ENCODE measurements around the gene PCIF1. TPM values are rescaled to one million over a fixed set of nuclear protein-coding genes. Genes with fewer than 3 reads are reported as not detected.
"Not testable (repeated sequence)": the region's sequence is repeated elsewhere in the genome, so short reads cannot be mapped to it uniquely, and the experiment has no call there.

The PCIF1 gene
- total RNA-seq, 1 donor from 2014 or later = 26.2 TPM

DNA sequence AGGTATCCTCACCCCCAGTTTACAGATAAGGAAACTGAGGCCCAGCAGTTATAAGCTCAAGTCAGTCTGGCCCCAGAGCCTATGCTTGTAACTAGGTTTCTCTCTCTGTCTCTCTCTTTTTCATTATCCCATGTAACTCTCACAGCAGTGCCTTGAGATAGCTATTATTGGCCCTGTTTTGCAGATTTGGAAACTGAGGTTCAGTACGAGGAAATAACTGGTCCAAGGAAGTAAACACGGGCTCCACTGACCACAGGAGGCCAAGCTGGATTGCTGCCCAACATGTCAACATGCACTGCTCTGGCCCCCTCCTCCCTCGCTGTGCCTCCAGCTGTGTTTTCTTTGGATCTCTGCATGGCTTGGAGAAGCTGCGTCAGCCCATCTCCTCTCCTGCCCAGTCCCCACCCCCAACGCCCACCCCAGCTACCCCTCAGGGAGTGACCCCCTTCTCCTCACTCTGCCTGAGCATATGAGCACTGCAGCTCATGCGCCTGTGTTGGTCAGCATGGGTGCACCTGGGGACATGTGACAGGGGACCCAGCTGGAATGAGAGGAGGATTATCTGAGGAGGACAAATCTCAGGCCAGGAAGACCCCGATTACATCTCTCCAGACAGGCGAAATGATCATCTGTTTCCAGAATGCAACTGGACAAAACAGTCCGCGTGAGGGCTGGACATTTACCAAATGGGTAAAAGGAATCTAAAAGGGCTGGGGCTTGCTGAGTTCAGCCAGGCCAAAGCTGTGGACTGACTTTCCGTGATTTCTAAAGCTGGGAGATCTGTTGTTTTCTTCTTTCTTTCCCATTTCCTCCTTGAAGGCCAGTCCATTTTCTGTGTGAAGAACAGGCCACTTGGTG, 14.7 kb upstream of the PCIF1 start:
- intact Hi-C loops (cut with micrococcal nuclease) = no loop called here
- peak; percentile 80 for ATAC-seq
- DNase-seq = peak; percentile 86

DNA sequence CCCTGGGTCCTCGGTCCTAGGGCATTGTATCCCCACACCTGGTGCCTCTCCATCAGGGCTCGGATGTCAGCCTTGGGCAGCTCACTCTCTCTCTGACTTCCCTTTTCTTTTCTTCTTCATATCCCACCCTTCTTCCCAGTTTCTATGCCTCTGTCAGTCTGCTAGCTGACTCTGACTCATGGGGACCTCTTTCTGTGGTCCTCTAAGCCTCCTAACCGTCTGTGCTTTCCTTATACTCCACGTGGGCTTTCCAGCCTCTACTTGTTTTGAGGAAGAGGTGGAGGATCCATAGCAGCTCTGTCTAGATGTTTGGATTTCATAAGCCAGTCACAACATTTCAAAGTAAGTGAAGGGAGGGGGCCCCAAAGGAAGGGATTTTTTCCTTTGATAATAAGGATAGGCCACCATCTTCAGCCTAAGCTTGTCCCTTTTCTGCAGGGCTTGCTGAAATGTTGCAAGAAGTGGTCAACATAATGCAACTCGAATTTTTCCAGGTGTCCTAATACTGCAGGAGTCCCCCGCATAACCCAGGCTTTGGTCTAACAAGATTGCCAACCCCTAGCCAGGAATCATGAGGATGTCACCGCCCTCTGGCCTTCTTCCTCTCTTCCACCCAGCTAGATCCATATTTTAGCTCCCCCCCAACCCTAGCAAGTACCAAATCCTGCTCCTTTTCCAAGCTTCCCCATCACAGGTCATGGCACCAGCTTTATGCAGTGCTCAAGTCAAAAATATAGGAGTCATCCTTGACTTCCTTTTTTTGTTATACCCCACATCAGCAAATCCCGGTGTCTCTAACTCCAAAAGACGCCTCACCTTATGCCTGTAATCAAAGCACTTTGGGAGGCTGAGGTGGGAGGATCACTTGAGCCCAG, 13.8 kb upstream of the PCIF1 start:
- no peak for ATAC-seq

DNA sequence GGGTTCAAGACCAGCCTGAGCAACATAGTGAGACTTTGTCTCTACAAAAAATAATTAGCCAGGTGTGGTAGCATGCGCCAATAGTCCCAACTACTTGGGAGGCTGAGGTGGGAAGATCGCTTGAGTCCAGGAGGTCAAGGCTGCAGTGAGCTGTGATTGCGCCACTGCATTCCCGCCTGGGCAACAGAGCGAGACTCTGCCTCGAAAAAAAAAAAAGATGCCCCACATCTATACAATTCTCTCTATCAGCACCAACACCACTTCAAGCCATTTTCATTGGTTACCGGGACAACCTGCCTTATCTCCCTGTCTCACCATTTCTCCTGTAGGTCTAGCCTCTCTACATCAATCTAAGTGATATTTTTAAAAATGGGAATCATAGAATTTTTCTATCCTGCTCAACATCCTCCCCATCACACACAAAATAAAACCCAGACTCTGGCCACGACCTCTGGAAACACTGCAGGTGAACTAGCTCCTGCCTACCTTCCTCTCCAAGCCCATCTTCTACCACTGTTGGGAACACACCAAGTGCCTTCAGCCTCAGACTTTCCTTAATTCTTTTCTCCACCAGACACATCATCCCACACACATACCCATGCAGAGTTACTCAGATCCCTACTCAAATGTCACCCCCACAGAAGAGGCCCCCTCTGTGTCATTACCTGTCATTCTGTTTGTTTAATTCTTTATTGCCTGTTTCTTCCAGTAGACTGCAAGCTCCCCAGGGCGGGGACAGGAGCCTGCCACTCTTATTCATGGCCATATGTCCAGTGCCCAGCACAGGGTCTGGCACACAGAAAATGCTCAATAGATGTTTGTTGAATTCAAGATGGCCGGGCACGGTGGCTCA, 12.9 kb upstream of the PCIF1 start:
- ATAC-seq = no peak
- intact Hi-C loops (cut with micrococcal nuclease) = no loop called here
- DNase-seq = no peak

More for the DNA sequence above, 13.8 kb upstream of the PCIF1 start:
- DNase-seq = no peak
- intact Hi-C loops (cut with micrococcal nuclease) = no loop called here

- intact Hi-C loops (cut with micrococcal nuclease) = no loop called here
These were observed 9.9 kb upstream of the PCIF1 start for GRCh38 chr20:45924391-45925261.

GRCh38 chr20:45925821-45926506, 8.5 kb upstream of the PCIF1 start:
- ATAC-seq (no peak), DNase-seq (peak; percentile 7)
- intact Hi-C loops (cut with micrococcal nuclease) = no loop called here

More at GRCh38 chr20:45924391-45925261, 9.9 kb upstream of the PCIF1 start:
- ATAC-seq = peak; percentile 52
- DNase-seq = peak; percentile 62

DNA sequence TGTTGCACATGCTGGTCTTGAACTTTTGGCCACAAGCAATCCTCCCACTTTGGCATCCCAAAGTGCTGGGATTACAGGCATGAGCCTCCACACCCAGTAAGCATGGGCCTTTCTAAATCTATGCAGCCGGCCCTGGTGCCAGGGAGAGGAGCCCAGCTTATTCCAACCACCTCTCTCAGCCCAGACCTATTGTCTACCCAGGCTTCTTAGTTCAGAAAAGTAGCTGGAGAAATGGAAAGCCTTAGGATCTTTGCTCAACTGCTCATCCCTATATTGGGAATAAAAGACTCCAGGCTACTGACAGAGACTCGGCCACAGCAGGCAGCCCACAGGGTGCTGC, 7.8 kb upstream of the PCIF1 start:
- intact Hi-C loops (cut with micrococcal nuclease) = no loop called here
- ATAC-seq = no peak
- peak; percentile 18 for DNase-seq

DNA sequence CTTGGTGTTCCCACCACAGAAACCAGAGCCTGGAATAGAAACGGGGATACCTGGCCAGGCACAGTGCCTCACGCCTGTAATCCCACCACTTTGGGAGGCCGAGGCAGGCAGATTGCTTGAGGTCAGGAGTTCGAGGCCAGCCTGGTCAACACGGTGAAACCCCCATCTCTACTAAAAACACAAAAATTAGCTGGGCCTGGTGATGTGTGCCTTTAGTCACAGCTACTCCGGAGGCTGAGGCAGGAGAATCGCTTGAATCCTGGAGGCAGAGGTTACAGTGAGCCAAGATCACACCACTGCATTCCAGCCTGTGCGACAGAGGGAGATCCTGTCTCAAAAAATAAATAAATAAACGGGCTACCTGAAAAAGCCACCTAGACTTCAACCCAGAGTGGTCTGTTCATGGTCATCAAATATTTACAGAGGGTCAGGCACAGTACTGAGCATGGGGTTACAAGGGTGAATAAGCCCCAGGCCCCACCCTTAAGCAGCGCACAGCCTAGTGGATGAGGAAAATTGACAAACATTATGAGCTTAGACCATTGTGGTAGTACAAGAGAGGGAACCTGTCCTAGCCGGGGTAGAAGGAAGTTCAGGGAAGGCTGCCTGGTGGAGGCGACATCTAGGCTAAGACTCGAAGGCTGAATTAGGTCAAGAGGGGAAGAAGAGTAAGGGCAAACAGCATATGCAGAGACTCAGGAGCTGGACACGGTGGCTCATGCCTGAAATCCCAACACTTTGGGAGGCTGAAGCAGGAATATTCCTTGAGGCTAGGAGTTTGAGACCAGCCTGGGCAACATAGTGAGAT, 7.2 kb upstream of the PCIF1 start:
- ATAC-seq (no peak), DNase-seq (peak; percentile 24)
- intact Hi-C loops (cut with micrococcal nuclease) = no loop called here

DNA sequence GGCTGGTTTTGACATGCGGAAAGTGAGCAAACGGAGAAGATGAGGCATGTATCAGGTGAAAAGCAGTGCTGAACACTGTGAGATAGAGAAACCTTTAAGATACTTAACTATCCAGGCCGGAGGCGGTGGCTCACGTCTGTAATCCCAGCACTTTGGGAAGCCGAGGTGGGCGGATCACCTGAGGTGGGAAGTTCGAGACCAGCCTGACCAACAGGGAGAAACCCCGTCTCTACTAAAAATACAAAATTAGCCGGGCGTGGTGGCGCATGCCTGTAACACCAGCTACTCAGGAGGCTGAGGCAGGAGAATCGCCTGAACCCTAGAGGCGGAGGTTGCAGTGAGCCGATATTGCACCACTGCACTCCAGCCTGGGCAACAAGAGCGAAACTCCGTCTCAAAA, 2.8 kb upstream of the PCIF1 start:
- intact Hi-C loops (cut with micrococcal nuclease) = not testable (repeated sequence)

GRCh38 chr20:45933266-45934045, 1.0 kb upstream of the PCIF1 start:
- ATAC-seq = peak; percentile 49
- intact Hi-C loops (cut with micrococcal nuclease) = no loop called here
- DNase-seq = peak; percentile 77

More for the DNA sequence above, 2.8 kb upstream of the PCIF1 start:
- not testable (repeated sequence) for DNase-seq, ATAC-seq

- intact Hi-C loops (cut with micrococcal nuclease) = no loop called here
- peak; percentile 83 for DNase-seq
- peak; percentile 47 for ATAC-seq
These were observed 367 bp upstream of the PCIF1 start for GRCh38 chr20:45934046-45934585.

DNA sequence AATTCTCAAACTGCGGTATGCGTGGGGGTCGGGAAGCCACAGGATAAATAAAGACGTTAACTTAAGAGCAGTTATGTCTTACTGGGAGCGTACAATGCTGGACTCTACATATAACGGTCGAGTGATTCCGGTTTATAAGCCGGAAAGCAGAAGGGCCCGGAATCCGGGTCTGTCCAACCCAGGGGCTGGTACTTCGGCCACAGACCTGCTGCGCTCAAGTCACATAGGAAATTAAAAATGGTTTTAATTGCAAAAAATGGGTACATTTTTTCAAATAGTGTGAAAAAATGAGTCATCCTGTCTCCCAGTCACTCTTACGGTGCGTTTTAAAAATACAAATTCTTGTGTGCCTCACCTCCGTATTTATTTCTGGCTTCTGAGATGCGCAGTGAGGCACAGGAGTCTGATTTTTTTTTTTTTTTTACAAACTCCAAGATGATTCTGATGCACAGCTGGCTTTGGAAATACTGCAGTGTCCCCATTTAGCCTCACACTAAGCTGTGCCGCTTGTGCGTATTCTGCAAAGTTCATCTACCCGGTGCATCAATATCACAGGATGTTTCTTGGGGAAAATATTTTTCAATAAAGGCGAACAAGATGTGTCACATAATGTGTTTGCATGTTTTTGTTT, 1.0 kb downstream of the PCIF1 start:
- intact Hi-C loops (cut with micrococcal nuclease) = no loop called here
- peak; percentile 18 for ATAC-seq
- DNase-seq = no peak

- ATAC-seq = no peak
- no peak for DNase-seq
- intact Hi-C loops (cut with micrococcal nuclease) = no loop called here
These were observed 3.3 kb downstream of the PCIF1 start for GRCh38 chr20:45937765-45938164.

DNA sequence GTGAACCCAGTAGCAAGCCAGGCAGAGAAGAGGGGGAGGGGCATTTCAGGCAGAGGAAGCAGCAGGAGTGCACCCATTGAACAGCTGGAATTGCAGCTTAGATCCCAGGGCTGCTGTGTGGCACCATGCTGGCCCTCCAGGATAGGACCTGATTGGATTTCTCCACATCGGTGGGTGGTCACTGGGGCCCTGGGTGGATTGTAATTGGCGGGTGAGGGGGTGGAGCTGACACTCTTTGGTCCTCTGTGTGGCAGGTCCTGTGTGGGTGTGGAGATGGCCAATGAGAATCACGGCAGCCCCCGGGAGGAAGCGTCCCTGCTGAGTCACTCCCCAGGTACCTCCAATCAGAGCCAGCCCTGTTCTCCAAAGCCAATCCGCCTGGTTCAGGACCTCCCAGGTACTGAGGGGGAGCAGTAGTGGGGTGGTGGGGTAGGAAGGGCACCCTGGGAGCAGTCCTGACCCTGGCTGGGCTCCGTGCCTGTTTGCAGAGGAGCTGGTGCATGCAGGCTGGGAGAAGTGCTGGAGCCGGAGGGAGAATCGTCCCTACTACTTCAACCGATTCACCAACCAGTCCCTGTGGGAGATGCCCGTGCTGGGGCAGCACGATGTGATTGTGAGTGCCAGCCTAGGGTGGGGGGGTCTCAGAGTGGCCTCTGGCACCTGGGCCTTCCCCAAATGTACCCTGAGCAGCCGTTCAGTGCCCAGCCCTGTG, 4.4 kb downstream of the PCIF1 start:
- intact Hi-C loops (cut with micrococcal nuclease) = no loop called here
- no peak for ATAC-seq
- peak; percentile 20 for DNase-seq

DNA sequence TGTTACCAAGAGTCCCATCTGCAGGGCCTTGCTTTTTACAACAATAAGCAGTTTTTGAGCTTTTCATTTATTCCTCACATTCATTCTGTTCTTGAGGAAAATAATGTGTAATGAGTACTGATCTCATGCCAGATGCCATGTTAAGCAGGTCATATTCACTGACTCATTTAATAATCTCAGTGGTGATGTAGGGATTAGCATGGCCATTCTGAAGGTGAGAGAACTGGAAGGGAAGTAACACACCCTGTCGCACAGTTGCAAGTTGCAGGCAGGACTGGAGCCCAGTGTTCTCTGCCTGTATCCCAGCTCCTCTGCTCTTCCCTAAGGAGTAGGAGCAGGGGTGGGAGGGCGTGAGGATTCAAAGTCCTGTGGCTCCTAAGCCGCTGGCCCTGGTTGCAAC, 5.6 kb downstream of the PCIF1 start:
- no peak for ATAC-seq
- DNase-seq = no peak
- intact Hi-C loops (cut with micrococcal nuclease) = no loop called here

DNA sequence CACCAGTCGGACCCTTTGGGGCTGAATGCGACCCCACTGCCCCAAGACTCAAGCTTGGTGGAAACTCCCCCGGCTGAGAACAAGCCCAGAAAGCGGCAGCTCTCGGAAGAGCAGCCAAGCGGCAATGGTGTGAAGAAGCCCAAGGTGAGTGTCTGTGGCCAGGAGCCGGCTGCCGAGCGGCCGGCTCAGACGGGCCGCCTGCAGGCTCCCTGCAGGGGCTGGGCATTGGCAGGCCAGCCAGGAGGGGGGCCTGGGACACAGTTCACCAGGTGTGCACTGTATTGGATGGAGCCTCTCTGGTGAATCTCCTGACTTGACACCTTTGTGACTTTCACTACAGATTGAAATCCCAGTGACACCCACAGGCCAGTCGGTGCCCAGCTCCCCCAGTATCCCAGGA, 6.0 kb downstream of the PCIF1 start:
- ATAC-seq = no peak
- intact Hi-C loops (cut with micrococcal nuclease) = no loop called here
- peak; percentile 14 for DNase-seq

Measured in left ventricle myocardium superior (tissue), 1 donor.